Central memory CD4-positive, alpha-beta T cell (primary cell): Measurements from ENCODE around the gene ARID3C.

Source experiments
- DNase-seq: peaks from one replicate; pipeline ENCODE4 v3.0.0; 2022

ARID3C gene

GRCh38 chr9:34592895-34593601, 35.8 kb downstream of the ARID3C start:
- DNase-seq: no peak

- no peak for DNase-seq
These were observed 36.7 kb downstream of the ARID3C start for GRCh38 chr9:34591917-34592866.

- DNase-seq: peak; percentile 59
These were observed 37.5 kb downstream of the ARID3C start for GRCh38 chr9:34591248-34591916.

- DNase-seq: peak; percentile 8
These were observed 38.3 kb downstream of the ARID3C start for GRCh38 chr9:34590381-34591247.

GRCh38 chr9:34589636-34590380, 39.1 kb downstream of the ARID3C start, which contains the start of gene CNTFR:
Gene CNTFR, minus strand, starts transcription at chr9:34589724. Its CDS starts 20,743 bp downstream, at chr9:34568981.
- no peak for DNase-seq

- no peak for DNase-seq
These were observed 39.9 kb downstream of the ARID3C start for GRCh38 chr9:34588671-34589635.

GRCh38 chr9:34587271-34587670, 41.6 kb downstream of the ARID3C start:
- DNase-seq: no peak

- no peak for DNase-seq
These were observed 42.8 kb downstream of the ARID3C start for GRCh38 chr9:34585946-34586669.

- no peak for DNase-seq
These were observed 43.9 kb downstream of the ARID3C start for GRCh38 chr9:34584970-34585369.

- no peak for DNase-seq
These were observed 46.1 kb downstream of the ARID3C start for GRCh38 chr9:34582787-34583186.

GRCh38 chr9:34581318-34581717, 47.5 kb downstream of the ARID3C start:
- no peak for DNase-seq

GRCh38 chr9:34580358-34580757, 48.5 kb downstream of the ARID3C start:
- no peak for DNase-seq

- DNase-seq: no peak
These were observed 49.1 kb downstream of the ARID3C start for GRCh38 chr9:34579808-34580163.

GRCh38 chr9:34579104-34579807, 49.6 kb downstream of the ARID3C start:
- DNase-seq: no peak

- no peak for DNase-seq
These were observed 50.4 kb downstream of the ARID3C start for GRCh38 chr9:34578241-34579103.

GRCh38 chr9:34577400-34578240, 51.2 kb downstream of the ARID3C start:
- no peak for DNase-seq
